ENCODE results near the gene GDPD5. TPM values are rescaled to one million over a fixed set of nuclear protein-coding genes. Genes with fewer than 3 reads are reported as not detected.
A peak's percentile ranks its signal among the peaks of the same experiment; 100 is the strongest.

GDPD5 gene
- total and polyA plus RNA-seq, 9 of the 15 experiments (the other 6 are each of a cell fraction or from before 2014, with no cell fraction given), result 0.32 to 27.3 (median 8.0) TPM

DNA sequence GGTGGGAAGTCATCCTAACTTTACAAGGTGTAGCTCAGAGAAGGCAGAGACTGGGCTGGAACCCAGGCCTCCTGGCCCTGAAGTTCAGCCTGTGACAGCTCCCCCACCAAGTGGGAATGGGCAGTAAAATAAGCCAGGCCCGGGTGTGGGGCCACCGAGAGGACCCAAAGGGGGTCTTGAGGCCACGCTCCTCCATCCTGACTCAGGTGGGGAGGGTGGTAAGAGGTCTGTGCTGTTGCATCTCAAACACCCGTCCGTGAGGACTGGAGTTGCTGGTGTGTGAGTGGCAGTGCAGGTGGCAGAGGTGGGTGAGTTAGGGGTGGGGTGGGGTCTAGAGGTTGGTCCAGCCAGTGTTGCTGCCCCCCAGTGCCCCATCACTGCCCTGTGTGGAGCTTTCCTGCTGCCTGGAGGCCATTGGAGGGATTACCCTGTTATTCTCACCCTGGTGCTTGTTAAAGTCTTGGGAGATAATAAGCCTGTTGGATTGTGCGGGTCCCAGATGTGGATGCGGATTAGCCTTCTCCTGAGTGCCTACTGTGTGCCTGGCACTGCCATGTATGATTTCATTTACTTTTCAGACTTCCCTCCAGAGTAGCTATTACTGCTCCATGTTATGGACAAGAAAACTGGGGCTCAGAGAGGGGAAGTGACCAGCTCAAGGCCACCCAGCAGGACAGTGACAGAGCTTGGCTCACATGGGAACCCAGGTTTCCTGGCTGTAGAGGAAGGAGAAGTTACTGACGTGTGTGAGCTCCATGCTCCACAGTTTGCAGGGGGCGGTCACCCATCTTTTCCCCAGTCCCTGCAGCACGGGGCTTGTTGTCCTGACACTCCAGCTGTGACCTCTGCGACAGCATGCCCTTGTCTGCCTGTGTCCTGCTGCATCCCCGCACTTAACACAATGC is 49.2 kb upstream of the GDPD5 start:
- no peaks in the 10 kb centered on the region for H4K20me1 ChIP-seq (replicated peaks; ENCODE audit: control insufficient read depth, insufficient read depth, low read length)
- intact Hi-C loops (cut with micrococcal nuclease) (no loop called here), in situ Hi-C loops (cut with MboI) (no loop called here)
- POLR2A ChIA-PET, result interaction anchor here (1.1 to 8.8 kb wide), 8 partner anchors 10 to 174 kb away, joined by 6 to 115 read pairs (median 7); partner anchors contain the start of gene SERPINH1
- no peaks in the 10 kb centered on the region for H3K79me2 ChIP-seq (ENCODE audit: control insufficient read depth, insufficient read depth, low read length)
- 0 out of 4 replicates have a peak overlapping the region, but pooled peaks of 1 of the 2 experiments have one; percentile 1 for H3K9ac ChIP-seq (ENCODE audit: insufficient read depth in 1 of 2, low read depth in 2 of 2, low read length in 2 of 2)
- 61% methylated on average over 10 of the region's 12 CpGs for WGBS (ENCODE audit: insufficient coverage, low coverage, missing lambda C conversion rate)
- H3K9me1 ChIP-seq (ENCODE audit: control insufficient read depth, insufficient read depth, low read length), result no peaks in the 10 kb centered on the region
- FAIRE-seq, result no peak
- BruUV-seq (replicated peaks), result no TSS peak
- ATAC-seq, result peak; percentile 40
- no peaks in the 10 kb centered on the region for H3K9me3 ChIP-seq (replicated peaks; ENCODE audit: control insufficient read depth, insufficient read depth, low read depth, low read length)
- no peak overlapping the region for H3K27ac ChIP-seq (ENCODE audit: extremely low read depth, low read depth, low read length)
- H3K4me3 ChIP-seq, result no peak overlapping the region
- CTCF ChIA-PET (ENCODE audit: low intra/inter-chr PET ratio), result interaction anchor here (0.6 kb wide), 1 partner anchor 27 kb away, joined by 3 read pairs; no protein-coding TSS in a partner anchor
- H3K4me1 ChIP-seq (replicated peaks in 1 of 2; ENCODE audit: control insufficient read depth in 2 of 2, insufficient read depth in 2 of 2, low read length in 2 of 2), result peaks cover 10 to 12% of the 10 kb centered on the region in 2 experiments; a peak in 4 of 5 replicates
- peaks cover 34% of the 10 kb centered on the region for H3K36me3 ChIP-seq (ENCODE audit: control insufficient read depth, insufficient read depth, low read length)
- no peak overlapping the region for H2AFZ ChIP-seq (ENCODE audit: low read depth, low read length)
- no peak for DNase-seq (ENCODE audit: extremely low read depth in 1 of 4, low spot score in 3 of 4)
- H3K27me3 ChIP-seq (ENCODE audit: control insufficient read depth in 2 of 2, insufficient read depth in 2 of 2, low read length in 2 of 2), result no peaks in the 10 kb centered on the region
- H3K4me2 ChIP-seq (ENCODE audit: insufficient read depth, low read length), result no peak overlapping the region
- TF ChIP-seq RBM25 (IDR thresholded peaks at IDR 0.05; ENCODE audit: low read depth, low read length, severe bottlenecking), result peak; percentile 44
- TF ChIP-seq, protein P1, sequence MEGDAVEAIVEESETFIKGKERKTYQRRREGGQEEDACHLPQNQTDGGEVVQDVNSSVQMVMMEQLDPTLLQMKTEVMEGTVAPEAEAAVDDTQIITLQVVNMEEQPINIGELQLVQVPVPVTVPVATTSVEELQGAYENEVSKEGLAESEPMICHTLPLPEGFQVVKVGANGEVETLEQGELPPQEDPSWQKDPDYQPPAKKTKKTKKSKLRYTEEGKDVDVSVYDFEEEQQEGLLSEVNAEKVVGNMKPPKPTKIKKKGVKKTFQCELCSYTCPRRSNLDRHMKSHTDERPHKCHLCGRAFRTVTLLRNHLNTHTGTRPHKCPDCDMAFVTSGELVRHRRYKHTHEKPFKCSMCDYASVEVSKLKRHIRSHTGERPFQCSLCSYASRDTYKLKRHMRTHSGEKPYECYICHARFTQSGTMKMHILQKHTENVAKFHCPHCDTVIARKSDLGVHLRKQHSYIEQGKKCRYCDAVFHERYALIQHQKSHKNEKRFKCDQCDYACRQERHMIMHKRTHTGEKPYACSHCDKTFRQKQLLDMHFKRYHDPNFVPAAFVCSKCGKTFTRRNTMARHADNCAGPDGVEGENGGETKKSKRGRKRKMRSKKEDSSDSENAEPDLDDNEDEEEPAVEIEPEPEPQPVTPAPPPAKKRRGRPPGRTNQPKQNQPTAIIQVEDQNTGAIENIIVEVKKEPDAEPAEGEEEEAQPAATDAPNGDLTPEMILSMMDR (IDR thresholded peaks at IDR 0.05 in 2 of 3, conservative IDR thresholded peaks at IDR 0.05 in 1 of 3; ENCODE audit: insufficient read depth in 2 of 3, low read depth in 1 of 3, low read length in 3 of 3), result peak; percentile 18 to 56 (median 43); a peak in 4 of 6 replicates
- peak; percentile 57 for TF ChIP-seq POLR2G (IDR thresholded peaks at IDR 0.05; ENCODE audit: low read depth, low read length)
- no peak for TF ChIP-seq HDAC1 (IDR thresholded peaks at IDR 0.05)
- TF ChIP-seq ZNF778 (CRISPR knock-in tag; IDR thresholded peaks at IDR 0.05), result no peak
- TF ChIP-seq KLF13 (tag; IDR thresholded peaks at IDR 0.05; ENCODE audit: borderline replicate concordance, low read depth), result no peak
- peak; percentile 48; the same call in 1 of the 2 replicates for TF ChIP-seq BCOR (IDR thresholded peaks at IDR 0.05)
- TF ChIP-seq, protein P2, sequence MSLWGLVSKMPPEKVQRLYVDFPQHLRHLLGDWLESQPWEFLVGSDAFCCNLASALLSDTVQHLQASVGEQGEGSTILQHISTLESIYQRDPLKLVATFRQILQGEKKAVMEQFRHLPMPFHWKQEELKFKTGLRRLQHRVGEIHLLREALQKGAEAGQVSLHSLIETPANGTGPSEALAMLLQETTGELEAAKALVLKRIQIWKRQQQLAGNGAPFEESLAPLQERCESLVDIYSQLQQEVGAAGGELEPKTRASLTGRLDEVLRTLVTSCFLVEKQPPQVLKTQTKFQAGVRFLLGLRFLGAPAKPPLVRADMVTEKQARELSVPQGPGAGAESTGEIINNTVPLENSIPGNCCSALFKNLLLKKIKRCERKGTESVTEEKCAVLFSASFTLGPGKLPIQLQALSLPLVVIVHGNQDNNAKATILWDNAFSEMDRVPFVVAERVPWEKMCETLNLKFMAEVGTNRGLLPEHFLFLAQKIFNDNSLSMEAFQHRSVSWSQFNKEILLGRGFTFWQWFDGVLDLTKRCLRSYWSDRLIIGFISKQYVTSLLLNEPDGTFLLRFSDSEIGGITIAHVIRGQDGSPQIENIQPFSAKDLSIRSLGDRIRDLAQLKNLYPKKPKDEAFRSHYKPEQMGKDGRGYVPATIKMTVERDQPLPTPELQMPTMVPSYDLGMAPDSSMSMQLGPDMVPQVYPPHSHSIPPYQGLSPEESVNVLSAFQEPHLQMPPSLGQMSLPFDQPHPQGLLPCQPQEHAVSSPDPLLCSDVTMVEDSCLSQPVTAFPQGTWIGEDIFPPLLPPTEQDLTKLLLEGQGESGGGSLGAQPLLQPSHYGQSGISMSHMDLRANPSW (CRISPR knock-in tag; IDR thresholded peaks at IDR 0.05), result no peak
- TF ChIP-seq, protein P3, sequence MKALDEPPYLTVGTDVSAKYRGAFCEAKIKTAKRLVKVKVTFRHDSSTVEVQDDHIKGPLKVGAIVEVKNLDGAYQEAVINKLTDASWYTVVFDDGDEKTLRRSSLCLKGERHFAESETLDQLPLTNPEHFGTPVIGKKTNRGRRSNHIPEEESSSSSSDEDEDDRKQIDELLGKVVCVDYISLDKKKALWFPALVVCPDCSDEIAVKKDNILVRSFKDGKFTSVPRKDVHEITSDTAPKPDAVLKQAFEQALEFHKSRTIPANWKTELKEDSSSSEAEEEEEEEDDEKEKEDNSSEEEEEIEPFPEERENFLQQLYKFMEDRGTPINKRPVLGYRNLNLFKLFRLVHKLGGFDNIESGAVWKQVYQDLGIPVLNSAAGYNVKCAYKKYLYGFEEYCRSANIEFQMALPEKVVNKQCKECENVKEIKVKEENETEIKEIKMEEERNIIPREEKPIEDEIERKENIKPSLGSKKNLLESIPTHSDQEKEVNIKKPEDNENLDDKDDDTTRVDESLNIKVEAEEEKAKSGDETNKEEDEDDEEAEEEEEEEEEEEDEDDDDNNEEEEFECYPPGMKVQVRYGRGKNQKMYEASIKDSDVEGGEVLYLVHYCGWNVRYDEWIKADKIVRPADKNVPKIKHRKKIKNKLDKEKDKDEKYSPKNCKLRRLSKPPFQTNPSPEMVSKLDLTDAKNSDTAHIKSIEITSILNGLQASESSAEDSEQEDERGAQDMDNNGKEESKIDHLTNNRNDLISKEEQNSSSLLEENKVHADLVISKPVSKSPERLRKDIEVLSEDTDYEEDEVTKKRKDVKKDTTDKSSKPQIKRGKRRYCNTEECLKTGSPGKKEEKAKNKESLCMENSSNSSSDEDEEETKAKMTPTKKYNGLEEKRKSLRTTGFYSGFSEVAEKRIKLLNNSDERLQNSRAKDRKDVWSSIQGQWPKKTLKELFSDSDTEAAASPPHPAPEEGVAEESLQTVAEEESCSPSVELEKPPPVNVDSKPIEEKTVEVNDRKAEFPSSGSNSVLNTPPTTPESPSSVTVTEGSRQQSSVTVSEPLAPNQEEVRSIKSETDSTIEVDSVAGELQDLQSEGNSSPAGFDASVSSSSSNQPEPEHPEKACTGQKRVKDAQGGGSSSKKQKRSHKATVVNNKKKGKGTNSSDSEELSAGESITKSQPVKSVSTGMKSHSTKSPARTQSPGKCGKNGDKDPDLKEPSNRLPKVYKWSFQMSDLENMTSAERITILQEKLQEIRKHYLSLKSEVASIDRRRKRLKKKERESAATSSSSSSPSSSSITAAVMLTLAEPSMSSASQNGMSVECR (CRISPR knock-in tag; IDR thresholded peaks at IDR 0.05), result no peak
